SJSA1 (cell line): ENCODE data around the gene SKA3. TPM values are rescaled to one million over a fixed set of nuclear protein-coding genes. Genes with fewer than 3 reads are reported as not detected.
A peak's percentile ranks its signal among the peaks of the same experiment; 100 is the strongest.
"Not testable (repeated sequence)": the region's sequence is repeated elsewhere in the genome, so short reads cannot be mapped to it uniquely, and the experiment has no call there.

Source experiments
- DNase-seq, 2 experiments: peaks; one replicate each; pipeline ENCODE4 v3.0.0-alpha.2; 2015 to 2020; ENCODE audit warnings: low spot score in 2 of 2, low read depth in 1 of 2
- H3K27ac ChIP-seq: fragments of 250-450 bp; sonication (Bioruptor Pico); 2 replicates; pipeline ENCODE4 v1.5.1; 2020; ENCODE audit warnings: mild to moderate bottlenecking, moderate library complexity
- H3K27me3 ChIP-seq: fragments of 250-450 bp; sonication (Bioruptor Pico); replicated peaks from 2 replicates; pipeline ENCODE4 v1.5.1; 2020; ENCODE audit warnings: mild to moderate bottlenecking, moderate library complexity
- H3K36me3 ChIP-seq: fragments of 250-450 bp; sonication (Bioruptor Pico); 2 replicates; pipeline ENCODE4 v1.5.1; 2020; ENCODE audit warnings: mild to moderate bottlenecking
- H3K4me1 ChIP-seq: fragments of 250-450 bp; sonication (Bioruptor Pico); replicated peaks from 2 replicates; pipeline ENCODE4 v1.6.1; 2021; ENCODE audit warnings: mild to moderate bottlenecking
- H3K4me3 ChIP-seq: fragments of 250-450 bp; sonication (Bioruptor Pico); 2 replicates; pipeline ENCODE4 v1.5.1; 2020; ENCODE audit warnings: mild to moderate bottlenecking
- H3K9me3 ChIP-seq: fragments of 250-450 bp; sonication (Bioruptor Pico); replicated peaks from 2 replicates; pipeline ENCODE4 v1.5.1; 2020; ENCODE audit warnings: mild to moderate bottlenecking
- total RNA-seq: library from RNA; depleted of rRNA; stranded (reverse); fragments of >200 nt; shearing (Covaris generic); gene quantifications from 2 replicates; pipeline ENCODE4 v1.2.3, GENCODE V29; 2014

SKA3 gene
- total RNA-seq, 1 experiment from 2014 or later, result 39.9 TPM

- not testable (repeated sequence) for H3K9me3 ChIP-seq, H3K27me3 ChIP-seq, DNase-seq, H3K4me1 ChIP-seq, H3K36me3 ChIP-seq, H3K27ac ChIP-seq, H3K4me3 ChIP-seq
Observed at GRCh38 chr13:21197606-21198225, 21.4 kb upstream of the SKA3 start.

GRCh38 chr13:21194756-21195155 lies 18.4 kb upstream of the SKA3 start:
- not testable (repeated sequence) for H3K4me3 ChIP-seq, H3K36me3 ChIP-seq, DNase-seq, H3K27me3 ChIP-seq, H3K4me1 ChIP-seq, H3K27ac ChIP-seq, H3K9me3 ChIP-seq

GRCh38 chr13:21186410-21186809 lies 10.1 kb upstream of the SKA3 start:
- not testable (repeated sequence) for H3K4me3 ChIP-seq, H3K27ac ChIP-seq, H3K4me1 ChIP-seq, H3K27me3 ChIP-seq, H3K36me3 ChIP-seq, H3K9me3 ChIP-seq, DNase-seq

- peaks cover 10% of the 10 kb centered on the region; the same call in 1 of the 2 replicates for H3K36me3 ChIP-seq
- H3K9me3 ChIP-seq, result no peaks in the 10 kb centered on the region
- no peaks in the 10 kb centered on the region for H3K27me3 ChIP-seq
- DNase-seq, result no peak
- H3K4me1 ChIP-seq, result no peaks in the 10 kb centered on the region
- H3K4me3 ChIP-seq, result no peak overlapping the region
- no peak overlapping the region for H3K27ac ChIP-seq
Observed at GRCh38 chr13:21181671-21182070, 5.3 kb upstream of the SKA3 start.

GRCh38 chr13:21176982-21177284 lies 581 bp upstream of the SKA3 start:
- Histone ChIP-seq H3K27me3 (no peaks in the 10 kb centered on the region), H3K27ac (peak overlapping the region; percentile 86), H3K9me3 (no peaks in the 10 kb centered on the region), H3K4me1 (peaks cover 8% of the 10 kb centered on the region), H3K36me3 (peaks cover 32% of the 10 kb centered on the region), H3K4me3 (peak overlapping the region; percentile 84)
- DNase-seq, result no peak

GRCh38 chr13:21175656-21176214 lies 617 bp downstream of the SKA3 start:
- peak overlapping the region; percentile 86 for H3K27ac ChIP-seq
- no peaks in the 10 kb centered on the region for H3K9me3 ChIP-seq
- no peak for DNase-seq
- peaks cover 44% of the 10 kb centered on the region for H3K36me3 ChIP-seq
- H3K4me3 ChIP-seq, result peak overlapping the region; percentile 84
- no peaks in the 10 kb centered on the region for H3K27me3 ChIP-seq
- peaks cover 8% of the 10 kb centered on the region for H3K4me1 ChIP-seq

- not testable (repeated sequence) for H3K9me3 ChIP-seq, H3K4me1 ChIP-seq, DNase-seq, H3K27me3 ChIP-seq, H3K4me3 ChIP-seq, H3K27ac ChIP-seq
- peaks cover 58% of the 10 kb centered on the region for H3K36me3 ChIP-seq
Observed at GRCh38 chr13:21173767-21174166, 2.6 kb downstream of the SKA3 start.

GRCh38 chr13:21171420-21171819 lies 4.9 kb downstream of the SKA3 start:
- Histone ChIP-seq H3K27ac (no peak overlapping the region), H3K27me3 (no peaks in the 10 kb centered on the region), H3K4me3 (no peak overlapping the region), H3K36me3 (peaks cover 65% of the 10 kb centered on the region), H3K9me3 (no peaks in the 10 kb centered on the region), H3K4me1 (peaks cover 8% of the 10 kb centered on the region)
- no peak for DNase-seq

- H3K9me3 ChIP-seq, H3K27ac ChIP-seq, H3K4me1 ChIP-seq, DNase-seq, H3K4me3 ChIP-seq, H3K27me3 ChIP-seq: not testable (repeated sequence)
- H3K36me3 ChIP-seq, result peaks cover 67% of the 10 kb centered on the region
Observed at GRCh38 chr13:21165606-21166005, 10.7 kb downstream of the SKA3 start.

GRCh38 chr13:21164631-21165030 lies 11.7 kb downstream of the SKA3 start:
- no peaks in the 10 kb centered on the region for H3K9me3 ChIP-seq
- H3K36me3 ChIP-seq, result peaks cover 67% of the 10 kb centered on the region
- DNase-seq, result no peak
- H3K4me1 ChIP-seq, result no peaks in the 10 kb centered on the region
- H3K27me3 ChIP-seq, result no peaks in the 10 kb centered on the region
- no peak overlapping the region for H3K27ac ChIP-seq
- no peak overlapping the region for H3K4me3 ChIP-seq

GRCh38 chr13:21152251-21152899 lies 24.0 kb downstream of the SKA3 start:
- no peak for DNase-seq
- H3K4me3 ChIP-seq, result no peak overlapping the region
- H3K9me3 ChIP-seq, result no peaks in the 10 kb centered on the region
- H3K27me3 ChIP-seq, result no peaks in the 10 kb centered on the region
- H3K4me1 ChIP-seq, result no peaks in the 10 kb centered on the region; the same call in 1 of the 2 replicates
- H3K36me3 ChIP-seq, result peaks cover 26% of the 10 kb centered on the region
- H3K27ac ChIP-seq, result no peak overlapping the region

GRCh38 chr13:21150013-21150412 lies 26.3 kb downstream of the SKA3 start:
- no peaks in the 10 kb centered on the region for H3K9me3 ChIP-seq
- H3K4me3 ChIP-seq, result no peak overlapping the region
- no peak overlapping the region for H3K27ac ChIP-seq
- peaks cover 43% of the 10 kb centered on the region for H3K36me3 ChIP-seq
- H3K4me1 ChIP-seq, result no peaks in the 10 kb centered on the region; the same call in 1 of the 2 replicates
- H3K27me3 ChIP-seq, result no peaks in the 10 kb centered on the region
- no peak for DNase-seq

GRCh38 chr13:21149568-21149967 lies 26.8 kb downstream of the SKA3 start:
- H3K27me3 ChIP-seq, result no peaks in the 10 kb centered on the region
- no peak for DNase-seq
- no peaks in the 10 kb centered on the region for H3K9me3 ChIP-seq
- no peaks in the 10 kb centered on the region; the same call in 1 of the 2 replicates for H3K4me1 ChIP-seq
- no peak overlapping the region for H3K4me3 ChIP-seq
- peaks cover 42% of the 10 kb centered on the region for H3K36me3 ChIP-seq
- H3K27ac ChIP-seq, result no peak overlapping the region

- no peaks in the 10 kb centered on the region; the same call in 1 of the 2 replicates for H3K4me1 ChIP-seq
- no peak for DNase-seq
- peaks cover 40% of the 10 kb centered on the region for H3K36me3 ChIP-seq
- no peak overlapping the region for H3K4me3 ChIP-seq
- no peaks in the 10 kb centered on the region for H3K9me3 ChIP-seq
- H3K27ac ChIP-seq, result no peak overlapping the region
- H3K27me3 ChIP-seq, result no peaks in the 10 kb centered on the region
Observed at GRCh38 chr13:21148557-21149258, 27.6 kb downstream of the SKA3 start.
